ENCODE measurements around the gene GUK1.

GUK1 gene, protein sequence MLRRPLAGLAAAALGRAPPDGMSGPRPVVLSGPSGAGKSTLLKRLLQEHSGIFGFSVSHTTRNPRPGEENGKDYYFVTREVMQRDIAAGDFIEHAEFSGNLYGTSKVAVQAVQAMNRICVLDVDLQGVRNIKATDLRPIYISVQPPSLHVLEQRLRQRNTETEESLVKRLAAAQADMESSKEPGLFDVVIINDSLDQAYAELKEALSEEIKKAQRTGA

DNA sequence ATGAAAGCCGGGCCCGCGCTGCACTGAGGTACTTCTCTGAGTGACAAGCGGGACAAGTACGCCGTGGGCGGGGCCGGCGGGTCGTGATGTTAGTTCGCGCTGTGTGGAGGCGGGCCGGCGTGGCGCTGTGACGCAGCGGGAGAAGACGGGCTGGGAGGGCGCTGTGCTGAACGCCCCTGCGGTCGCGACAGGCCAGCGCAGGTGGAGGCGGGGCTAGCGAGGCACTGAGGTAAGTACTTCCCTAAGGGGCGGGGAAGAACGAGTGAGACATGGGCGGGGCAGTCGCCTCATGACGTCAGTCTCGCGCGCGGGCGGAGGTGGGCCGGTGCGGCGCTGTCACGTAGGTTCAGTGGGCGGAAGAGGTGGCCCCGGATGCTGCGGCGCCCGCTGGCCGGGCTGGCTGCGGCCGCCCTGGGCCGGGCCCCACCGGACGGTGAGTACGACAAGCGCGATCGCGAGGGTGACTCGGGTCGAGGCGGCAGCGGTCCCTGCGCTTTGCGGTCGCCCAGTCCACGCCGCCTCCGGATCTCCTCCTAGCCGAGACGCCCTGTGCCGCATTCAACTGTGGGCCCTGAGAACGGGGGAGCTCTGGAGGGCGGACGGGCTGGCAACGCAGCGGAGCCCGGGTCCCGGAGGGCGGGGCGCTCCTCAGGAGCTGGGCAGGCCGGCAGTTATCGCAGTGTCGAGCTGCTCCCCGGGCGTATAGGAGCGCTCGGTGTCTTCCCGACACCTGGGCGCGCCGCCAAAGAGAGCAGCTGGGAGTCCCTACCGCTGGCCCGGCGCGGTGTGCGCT, at the start of gene GUK1:
Gene GUK1, plus strand, starts transcription at position 349 of the 793 bp plus-strand sequence. Its CDS starts 24 bp downstream, at position 373.
- peak; percentile 99 for DNase-seq

DNA sequence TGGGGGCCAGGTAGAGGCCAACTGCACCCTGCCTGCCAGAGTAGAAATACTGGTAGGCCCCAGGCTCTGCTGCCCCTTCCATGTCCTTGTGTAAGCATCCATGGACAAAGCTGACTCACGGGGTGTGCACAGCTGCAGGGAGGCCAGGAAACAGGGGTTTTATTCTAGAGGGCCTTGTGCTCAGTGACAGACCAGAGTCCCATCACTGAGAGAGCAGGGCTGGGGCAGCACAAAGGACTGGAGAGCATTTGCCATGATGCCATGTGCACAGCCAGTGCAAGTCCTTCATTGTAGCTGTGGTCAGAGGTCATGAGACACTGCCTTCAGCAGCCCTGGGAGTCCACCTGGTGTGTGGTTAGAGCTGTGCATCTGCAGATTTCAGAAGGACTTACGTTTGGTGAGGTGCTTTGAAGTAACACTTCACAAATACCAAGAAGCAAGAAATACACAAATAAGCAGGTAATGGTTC, 49.4 kb upstream of the GUK1 start:
- no peak for DNase-seq

DNA sequence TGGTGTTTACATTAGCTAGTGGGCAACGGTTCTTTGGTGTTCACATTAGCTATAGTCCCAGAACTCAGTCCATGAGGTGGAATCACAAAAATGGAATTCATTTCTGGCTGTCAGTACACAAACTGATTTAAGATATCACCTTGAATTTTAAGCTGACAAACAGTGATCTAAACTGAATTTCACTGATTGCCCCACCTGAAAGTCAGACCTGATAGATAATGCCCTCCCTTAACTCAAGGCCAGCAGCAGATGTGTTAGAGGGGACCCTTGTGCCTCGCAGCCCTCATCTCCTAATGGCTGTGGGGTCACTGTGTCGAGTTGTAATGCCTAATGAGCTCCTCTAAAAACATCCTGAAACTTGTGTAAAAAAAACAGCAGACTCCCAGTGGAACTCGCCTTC, 49.0 kb upstream of the GUK1 start:
- no peak for DNase-seq

DNA sequence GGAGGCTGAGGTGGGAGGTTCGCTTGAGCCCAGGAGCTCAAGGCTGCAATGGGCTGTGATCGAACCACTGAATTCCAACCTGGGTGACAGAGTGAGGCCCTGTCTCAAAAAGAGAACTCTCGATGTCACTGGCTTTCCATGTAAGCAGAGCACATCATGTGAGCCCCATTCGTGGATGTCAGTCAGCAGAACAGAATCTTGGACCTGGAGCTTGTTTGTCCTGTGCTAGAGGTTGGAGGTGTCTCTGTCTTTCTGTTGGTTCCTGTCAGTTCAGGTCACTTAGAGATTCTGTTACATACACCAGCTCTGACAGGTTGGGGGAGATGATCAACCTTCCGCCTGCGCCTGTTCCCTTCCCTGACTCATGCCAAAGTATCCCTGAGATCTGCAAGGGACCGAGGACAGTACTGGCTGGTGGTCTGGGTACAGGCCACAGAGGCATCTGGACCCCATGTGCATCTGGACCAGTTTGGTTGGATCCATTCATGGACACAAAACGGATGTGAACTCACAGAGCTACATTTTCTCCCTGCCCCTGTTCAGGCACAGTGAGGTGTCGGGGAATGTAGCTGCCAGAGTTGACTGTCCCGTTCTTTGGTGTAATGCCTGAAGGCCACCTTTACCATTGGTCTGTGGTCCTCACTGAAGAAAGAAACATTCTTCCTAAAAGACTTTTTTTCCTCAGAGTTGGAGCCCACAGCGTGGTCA, 47.6 kb upstream of the GUK1 start:
- no peak for DNase-seq

DNA sequence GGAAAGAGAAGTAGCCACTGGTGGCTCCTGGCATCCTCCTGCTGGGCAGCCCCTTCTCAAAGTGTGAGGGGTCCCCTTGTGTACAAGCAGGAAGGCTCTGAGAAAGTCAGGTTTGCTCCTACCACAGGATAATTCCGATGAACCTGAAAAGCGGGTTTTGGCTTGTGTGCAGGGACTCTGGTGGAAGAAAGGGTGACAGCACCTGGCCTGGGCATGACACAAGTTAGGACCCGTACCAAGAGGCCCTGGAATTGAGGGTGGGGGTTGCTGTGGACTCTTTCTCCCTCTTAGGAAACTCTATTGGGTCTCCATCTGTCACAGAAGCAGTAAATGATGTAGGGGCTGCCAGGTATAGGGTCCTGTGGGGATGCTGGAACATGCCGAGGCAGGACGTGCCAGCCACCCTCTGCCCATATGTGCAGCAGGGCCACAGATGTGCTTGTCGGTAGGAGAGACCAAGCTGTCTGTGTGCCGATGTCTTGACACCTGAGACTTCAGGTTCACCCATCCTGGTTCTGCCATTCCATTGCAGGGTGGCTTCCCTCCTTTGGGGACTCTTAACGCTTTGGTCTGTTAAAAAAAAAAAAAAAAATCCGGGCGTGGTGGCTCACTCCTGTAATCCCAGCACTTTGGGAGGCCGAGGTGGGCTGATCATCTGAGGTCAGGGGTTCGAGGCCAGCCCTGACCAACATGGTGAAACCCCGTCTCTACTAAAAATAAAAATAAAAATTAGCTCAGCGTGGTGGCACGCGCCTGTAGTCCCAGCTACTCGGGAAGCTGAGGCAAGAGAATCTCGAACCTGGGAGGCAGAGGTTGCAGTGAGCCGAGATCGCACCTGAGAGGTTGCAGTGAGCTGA, 46.8 kb upstream of the GUK1 start:
- no peak for DNase-seq

DNA sequence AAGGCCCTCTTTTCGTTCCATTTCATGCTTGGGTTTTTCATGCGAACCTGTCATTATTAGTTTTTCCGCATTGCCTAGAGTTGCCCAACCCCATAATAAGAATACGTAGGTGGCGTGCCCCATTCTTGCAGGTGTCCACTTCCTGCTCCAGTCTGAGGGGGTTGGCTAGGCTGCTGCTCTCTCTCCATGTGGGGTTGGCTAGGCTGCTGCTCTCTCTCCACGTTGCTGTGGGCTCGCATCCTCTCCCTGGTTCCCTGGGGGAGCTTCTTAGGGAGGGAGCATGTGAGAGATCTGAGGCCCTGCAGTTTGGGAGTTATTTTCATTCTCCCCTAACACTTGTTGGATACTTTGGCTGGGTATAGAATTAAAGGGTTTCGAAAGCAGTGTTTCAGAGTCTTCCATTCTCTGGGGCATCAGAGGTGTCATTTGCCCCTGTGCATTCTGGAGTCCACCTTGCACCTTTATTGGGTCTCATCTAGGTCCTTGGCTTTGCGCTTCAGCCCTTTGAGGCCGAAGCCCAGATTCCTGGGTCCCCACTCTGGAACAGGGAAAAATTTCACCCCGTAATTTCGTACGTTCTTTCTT, 45.6 kb upstream of the GUK1 start:
- no peak for DNase-seq

DNA sequence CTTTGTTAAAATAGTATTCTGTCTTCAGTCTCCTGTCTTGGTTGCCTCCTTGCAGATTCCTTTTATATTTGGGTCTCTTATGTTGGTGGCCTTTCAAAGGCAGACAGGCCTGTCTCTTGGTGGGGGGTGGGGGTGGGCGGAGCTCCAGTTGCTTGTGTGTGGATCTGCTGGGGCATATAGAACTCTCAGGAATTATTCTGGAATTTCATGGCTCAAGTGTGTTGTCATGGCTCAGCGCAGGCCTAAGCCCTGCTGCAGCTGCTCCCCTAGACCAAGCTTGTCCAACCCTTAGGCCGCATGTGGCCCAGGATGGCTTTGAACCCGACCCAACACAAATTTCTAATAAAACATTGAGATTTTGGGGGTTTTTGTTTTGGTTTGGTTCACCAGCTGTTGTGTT, 44.9 kb upstream of the GUK1 start:
- no peak for DNase-seq

DNA sequence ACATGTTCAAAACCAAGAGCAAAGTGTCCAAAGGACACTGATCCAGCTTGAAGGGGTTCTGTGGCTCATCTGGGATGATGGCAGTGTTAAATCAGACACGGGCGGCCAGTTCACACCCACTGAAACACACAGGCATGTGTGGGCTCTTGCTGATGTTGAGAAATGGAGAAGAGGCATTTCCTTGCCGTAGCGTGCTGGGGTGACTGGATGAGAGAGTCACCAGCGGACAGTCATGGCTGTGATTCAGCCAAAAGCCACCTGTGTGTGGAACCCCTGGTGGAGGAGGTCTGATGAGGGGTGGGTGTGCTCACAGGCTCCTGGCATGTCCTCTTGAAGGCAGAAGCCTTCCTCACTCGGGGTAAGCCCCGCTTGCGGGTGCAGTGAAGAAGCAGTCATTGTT, 44.1 kb upstream of the GUK1 start:
- DNase-seq: no peak

DNA sequence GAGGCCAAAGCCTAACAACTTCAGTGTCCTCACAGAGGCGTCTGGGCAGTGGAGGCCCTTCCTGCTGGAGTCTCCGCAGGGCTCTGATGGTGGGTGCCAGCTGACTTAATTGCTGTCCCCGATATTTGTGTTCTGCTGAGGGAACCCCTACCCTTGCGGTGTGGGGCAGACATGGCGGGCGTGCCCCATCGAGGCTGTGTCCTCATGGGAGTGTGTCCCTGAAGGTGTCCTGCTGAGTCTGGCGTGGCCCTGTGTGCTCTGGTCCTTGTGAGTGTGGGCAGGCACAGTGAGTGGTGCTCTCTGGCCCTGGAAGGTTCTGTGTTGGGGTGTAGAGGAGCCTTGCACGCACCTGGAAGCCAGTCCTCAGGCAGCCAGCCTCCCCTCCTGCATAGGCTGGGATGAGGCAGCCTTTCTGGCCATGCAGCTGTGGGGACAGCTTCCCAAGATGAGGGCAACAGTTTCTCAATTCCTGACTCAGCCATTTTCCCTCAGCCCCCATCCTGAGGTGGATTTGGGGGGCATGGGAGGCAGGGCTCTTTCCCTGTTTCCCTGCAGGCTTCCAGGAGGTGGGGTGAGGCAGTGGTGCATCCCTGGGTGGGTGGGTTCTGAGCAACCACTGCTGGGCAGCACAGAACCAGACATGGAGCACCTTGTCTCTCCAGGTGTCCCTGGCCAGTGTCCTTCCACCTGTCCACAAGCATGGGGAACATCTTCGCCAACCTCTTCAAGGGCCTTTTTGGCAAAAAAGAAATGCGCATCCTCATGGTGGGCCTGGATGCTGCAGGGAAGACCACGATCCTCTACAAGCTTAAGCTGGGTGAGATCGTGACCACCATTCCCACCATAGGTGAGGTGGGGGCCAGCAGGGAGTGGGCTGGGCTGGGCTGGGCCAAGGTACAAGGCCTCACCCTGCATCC, 43.4 kb upstream of the GUK1 start:
- DNase-seq: no peak

DNA sequence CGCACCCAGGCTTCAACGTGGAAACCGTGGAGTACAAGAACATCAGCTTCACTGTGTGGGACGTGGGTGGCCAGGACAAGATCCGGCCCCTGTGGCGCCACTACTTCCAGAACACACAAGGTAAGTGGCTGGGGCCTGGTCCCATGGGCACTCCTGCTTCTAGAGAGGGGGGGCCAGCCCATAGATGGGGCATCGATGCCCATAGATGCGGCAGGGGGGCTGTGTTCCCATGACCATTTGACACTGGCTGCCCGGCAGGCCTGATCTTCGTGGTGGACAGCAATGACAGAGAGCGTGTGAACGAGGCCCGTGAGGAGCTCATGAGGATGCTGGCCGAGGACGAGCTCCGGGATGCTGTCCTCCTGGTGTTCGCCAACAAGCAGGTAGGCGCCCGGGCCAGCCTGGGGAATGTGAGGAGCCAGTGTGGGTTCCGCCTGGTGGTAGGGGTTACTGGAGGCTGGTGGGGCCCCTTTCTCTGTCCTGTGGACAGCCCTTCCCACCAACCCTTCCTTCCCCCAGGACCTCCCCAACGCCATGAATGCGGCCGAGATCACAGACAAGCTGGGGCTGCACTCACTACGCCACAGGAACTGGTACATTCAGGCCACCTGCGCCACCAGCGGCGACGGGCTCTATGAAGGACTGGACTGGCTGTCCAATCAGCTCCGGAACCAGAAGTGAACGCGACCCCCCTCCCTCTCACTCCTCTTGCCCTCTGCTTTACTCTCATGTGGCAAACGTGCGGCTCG, 42.6 kb upstream of the GUK1 start:
- DNase-seq: no peak

DNA sequence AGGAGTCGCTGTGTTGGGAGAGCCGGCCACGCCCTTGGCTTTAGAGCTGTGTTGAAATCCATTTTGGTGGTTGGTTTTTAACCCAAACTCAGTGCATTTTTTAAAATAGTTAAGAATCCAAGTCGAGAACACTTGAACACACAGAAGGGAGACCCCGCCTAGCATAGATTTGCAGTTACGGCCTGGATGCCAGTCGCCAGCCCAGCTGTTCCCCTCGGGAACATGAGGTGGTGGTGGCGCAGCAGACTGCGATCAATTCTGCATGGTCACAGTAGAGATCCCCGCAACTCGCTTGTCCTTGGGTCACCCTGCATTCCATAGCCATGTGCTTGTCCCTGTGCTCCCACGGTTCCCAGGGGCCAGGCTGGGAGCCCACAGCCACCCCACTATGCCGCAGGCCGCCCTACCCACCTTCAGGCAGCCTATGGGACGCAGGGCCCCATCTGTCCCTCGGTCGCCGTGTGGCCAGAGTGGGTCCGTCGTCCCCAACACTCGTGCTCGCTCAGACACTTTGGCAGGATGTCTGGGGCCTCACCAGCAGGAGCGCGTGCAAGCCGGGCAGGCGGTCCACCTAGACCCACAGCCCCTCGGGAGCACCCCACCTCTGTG, 41.7 kb upstream of the GUK1 start:
- no peak for DNase-seq

DNA sequence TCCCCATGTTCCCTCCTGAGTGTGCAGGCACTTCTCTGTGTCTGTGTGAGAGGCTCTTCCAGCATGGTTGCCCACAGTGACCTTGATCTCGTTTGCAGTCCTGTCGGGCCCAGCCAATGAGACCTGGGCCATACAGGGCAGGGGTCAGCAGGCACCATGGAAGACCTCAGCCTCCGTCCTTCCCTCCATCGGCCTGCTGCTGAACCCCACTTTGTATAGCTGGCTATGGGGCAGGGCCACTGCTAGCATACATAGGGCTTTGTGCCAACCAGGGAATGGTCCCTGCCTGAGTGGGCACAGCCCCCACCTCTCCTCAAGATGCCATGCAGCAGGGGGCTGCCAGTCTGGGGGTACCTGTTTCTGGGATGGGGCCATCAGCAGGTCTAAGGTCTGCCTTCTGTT, 40.7 kb upstream of the GUK1 start:
- DNase-seq: no peak

DNA sequence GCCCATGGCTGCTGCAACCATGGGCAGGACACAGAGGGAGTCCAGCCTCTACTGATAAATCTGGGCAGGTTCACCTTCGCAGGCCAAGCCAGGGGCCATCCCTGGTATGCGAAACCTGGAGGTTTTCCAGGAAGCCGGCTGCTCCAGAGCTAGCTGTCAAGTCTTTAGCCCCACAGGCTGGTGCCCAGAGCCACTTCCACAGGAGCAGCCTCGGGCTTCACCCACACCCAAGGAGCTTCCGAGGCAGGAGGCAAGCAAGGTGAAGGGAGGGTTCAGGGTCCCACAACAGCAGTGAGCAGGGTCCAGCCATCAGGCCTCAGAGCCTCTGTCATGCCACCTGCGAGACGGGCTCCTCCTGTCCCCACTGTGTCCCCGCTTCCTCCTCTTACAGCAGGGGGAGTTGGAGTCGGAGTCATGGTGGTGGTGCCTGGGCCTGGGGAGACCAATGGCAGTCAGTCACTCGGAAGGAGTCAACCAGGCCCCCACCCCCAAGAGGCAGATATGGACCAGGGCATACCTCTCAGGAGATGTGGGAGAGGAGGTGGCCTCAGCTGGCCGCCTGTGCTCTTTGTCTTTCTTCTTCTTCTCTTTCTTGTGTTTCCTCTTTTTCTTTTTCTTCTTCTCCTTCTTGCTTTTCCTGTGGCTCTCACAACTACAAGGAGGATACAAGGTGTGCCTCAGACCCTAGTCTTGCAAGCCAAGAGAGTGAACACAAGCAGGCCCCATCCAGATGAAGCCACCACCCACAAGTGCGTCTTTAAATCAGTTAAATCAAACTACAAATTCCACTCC, 39.1 kb upstream of the GUK1 start:
- no peak for DNase-seq

DNA sequence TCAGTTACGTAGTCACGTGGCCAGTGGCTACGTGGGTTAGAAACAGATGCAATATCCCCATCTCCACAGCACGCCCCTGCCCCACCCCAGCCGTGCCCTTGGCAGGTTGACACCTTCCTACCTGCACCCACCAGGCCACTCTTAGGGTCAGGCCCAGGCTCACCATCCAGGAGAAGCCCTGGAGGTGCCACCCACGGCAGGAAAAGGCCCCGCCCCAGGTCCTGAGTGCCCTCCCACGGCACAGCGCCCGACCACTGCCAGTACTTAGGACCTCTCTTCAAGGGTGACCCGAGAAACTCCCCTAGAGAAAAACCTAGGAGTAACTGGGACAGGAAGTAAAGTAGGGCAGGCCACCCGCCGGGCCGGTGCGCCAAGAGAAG, 38.5 kb upstream of the GUK1 start:
- DNase-seq: no peak

DNA sequence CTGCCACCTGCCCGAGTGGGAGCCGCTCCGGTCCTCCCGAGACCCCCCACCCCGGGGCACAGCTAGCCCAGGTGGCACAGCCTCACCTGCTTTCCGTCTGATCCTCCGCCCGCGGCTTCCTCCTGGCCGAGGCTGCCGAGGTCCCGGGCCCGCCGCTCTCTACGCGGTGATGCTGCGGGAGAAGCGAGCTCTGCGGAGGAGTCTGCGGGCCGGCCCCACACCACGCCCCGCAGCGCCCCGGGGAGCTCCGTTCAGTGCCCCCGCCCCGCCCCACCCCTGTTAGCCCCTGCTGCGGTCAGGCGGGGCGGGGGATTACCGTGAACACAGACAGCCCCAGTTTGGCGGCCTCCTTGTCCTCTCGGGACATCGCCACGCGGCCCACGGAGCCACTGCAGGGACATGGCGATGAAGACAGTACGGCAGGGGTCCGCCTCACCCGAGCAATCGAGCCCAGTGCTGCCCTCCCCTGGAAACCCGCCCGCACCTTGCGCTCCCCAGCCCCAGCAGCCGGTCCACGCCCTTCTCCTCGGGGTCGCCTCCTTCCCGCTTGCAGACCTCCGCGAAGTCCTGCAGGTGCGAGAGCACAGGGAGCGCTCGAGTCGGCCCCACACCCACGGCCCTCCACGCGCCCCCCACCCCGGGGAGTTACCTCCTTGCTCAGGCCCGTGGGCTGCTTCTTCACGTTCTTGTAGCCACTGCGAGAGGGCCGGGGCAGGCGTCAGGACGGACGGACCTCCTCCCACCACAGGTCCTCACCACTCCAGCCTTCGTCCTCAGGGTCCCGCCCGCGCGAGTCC, 37.9 kb upstream of the GUK1 start:
- DNase-seq: no peak

DNA sequence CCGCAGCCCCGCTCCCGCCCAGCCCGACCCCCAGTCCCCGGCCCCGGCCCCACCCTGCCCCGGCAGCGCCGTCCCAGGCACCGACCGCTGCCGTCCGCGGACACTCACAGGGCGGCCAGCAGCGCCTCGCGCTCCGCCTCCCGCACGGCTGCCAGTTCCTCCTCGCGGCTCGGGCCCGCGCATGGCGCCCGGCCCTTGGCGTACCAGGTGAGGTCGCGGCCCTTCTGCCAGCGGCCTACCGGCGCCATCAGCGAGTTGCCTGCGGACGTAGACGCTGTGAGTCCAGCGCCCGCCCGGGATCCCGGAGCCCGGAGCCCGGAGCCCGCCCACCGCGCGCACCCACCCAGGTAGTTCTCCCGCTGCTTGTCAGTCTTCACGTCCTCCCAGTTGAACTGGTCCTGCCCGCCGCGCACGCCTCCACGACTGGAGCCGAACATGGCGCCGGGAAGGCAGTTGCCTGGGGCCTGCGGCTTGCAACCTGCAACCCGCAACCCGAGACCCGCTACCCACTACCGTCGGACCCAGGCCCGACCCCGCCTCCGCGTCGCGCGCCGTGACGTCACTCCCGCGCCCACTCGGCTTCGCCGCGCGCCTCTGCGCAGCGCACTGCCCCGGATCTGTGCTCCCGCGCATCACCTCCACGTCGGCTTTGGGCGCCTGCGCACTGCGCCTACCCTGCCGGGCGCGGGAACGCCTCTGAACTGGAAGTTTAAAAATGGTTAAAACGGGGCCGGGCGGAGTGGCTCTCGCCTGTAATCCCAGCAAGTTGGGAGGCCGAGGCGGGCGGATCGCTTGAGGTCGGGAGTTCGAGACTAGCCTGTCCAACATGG, 37.1 kb upstream of the GUK1 start, which contains the start of gene C1orf35:
Gene C1orf35, minus strand, starts transcription at position 535 of the 830 bp plus-strand sequence. Its CDS starts 98 bp downstream, at position 437.
- peak; percentile 82 for DNase-seq

DNA sequence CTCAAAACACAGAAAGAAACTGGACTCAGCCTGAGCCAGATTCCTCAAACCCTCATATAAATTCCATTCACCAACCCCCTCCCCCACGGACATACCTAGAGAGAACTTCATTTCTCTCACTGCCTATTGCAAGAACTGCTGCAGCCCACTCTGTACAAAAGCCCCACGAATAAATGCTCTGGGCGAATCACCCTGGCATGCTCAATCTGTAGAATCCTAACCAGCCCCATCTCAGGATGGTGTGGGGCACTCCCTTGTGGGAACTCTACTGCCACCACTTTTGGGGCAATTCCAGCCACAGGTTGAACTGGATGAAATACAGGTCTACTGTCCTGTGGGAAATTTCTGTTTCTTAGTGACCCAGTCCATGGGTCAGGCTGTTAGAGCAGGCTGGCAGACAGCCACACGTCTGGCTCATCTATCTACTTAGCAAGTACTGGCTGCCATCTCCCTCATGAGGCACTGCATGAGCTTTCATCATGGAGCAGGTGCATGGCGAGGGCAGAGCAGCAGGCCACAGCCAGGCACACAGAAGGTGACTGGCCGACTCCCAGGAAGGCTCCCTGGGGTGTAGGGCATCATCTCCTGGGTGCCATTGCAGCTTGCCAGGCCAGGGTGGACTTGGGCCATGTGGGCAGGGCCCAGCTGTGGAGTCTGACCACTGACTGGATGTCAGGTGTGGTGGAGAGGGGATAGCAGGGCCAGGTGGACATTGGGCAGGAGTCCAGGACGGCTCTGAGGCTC, 35.4 kb upstream of the GUK1 start:
- DNase-seq: no peak

All from T1000 (cell line).